Astrocyte (in vitro differentiated cells and primary cell): Measurements from ENCODE around the gene PLXNB2.

Experiments
- CTCF ChIP-seq: IDR thresholded peaks from 2 replicates; pipeline ENCODE4 v1.5.1; 2011; ENCODE audit warnings: low read depth, mild to moderate bottlenecking, inconsistent platforms, low read length, moderate library complexity; ENCODE audit not compliant: insufficient read depth
- EZH2 ChIP-seq: IDR thresholded peaks from 2 replicates; pipeline ENCODE4 v1.6.1; 2012; ENCODE audit warnings: mild to moderate bottlenecking, low read length, inconsistent platforms; ENCODE audit not compliant: insufficient read depth

GRCh38 chr22:50326956-50327710, 19.7 kb upstream of the PLXNB2 start, which contains the start of gene DENND6B:
- peak; percentile 30 for TF ChIP-seq CTCF
- no peak for TF ChIP-seq EZH2
